SK-N-SH (cell line): ENCODE results near the gene WLS.

Experiments
- CTCF ChIP-seq: fragments of 200-600 bp; sonication (generic); IDR thresholded peaks from 2 replicates; pipeline ENCODE4 v1.6.1; 2017; ENCODE audit warnings: antibody characterized with exemption, mild to moderate bottlenecking, moderate library complexity
- ELF1 ChIP-seq: IDR thresholded peaks from 2 replicates; pipeline ENCODE4 v1.4.0; 2012
- FOSL2 ChIP-seq: IDR thresholded peaks from 2 replicates; pipeline ENCODE4 v1.4.0; 2012; ENCODE audit warnings: low read depth, mild to moderate bottlenecking, moderate library complexity, borderline replicate concordance
- MAX ChIP-seq: IDR thresholded peaks from 2 replicates; pipeline ENCODE4 v1.4.0; 2012; ENCODE audit warnings: low read depth
- REST ChIP-seq: IDR thresholded peaks from 2 replicates; pipeline ENCODE4 v1.6.1; 2012; ENCODE audit warnings: mild to moderate bottlenecking, low read depth, low read length, moderate library complexity
- RFX5 ChIP-seq: IDR thresholded peaks from 2 replicates; pipeline ENCODE4 v1.6.1; 2012; ENCODE audit warnings: mild to moderate bottlenecking, improper control_type of control experiment, low read length
- ZBTB33 ChIP-seq: IDR thresholded peaks from 2 replicates; pipeline ENCODE4 v1.4.0; 2012; ENCODE audit warnings: low read depth, borderline replicate concordance

- TF ChIP-seq ELF1 (no peak), CTCF (no peak), MAX (no peak), FOSL2 (no peak), REST (no peak), ZBTB33 (no peak), RFX5 (no peak)
Observed at GRCh38 chr1:68230484-68230802, 1.9 kb downstream of the WLS start.
